ENCODE data around the gene CST7. TPM values are rescaled to one million over a fixed set of nuclear protein-coding genes. Genes with fewer than 3 reads are reported as not detected.

The CST7 gene
- total and polyA plus RNA-seq, 2 of the 13 experiments (the other 11 are each of a cell fraction or from before 2014, with no cell fraction given), result not detected

GRCh38 chr20:24992487-24993205, 43.6 kb downstream of the CST7 start, which contains the start of gene APMAP (continued):
- TF ChIP-seq IRF9 (CRISPR knock-in tag; IDR thresholded peaks at IDR 0.05; ENCODE audit: borderline replicate concordance) (peak; percentile 91), KDM2A (CRISPR knock-in tag; IDR thresholded peaks at IDR 0.05; ENCODE audit: borderline replicate concordance, low read depth) (peak; percentile 97), SYNCRIP (IDR thresholded peaks at IDR 0.05; ENCODE audit: insufficient read depth, low read depth, low read length) (no peak), TERF1 (CRISPR knock-in tag; IDR thresholded peaks at IDR 0.05) (peak; percentile 68; the same call in 1 of the 2 replicates), MBD4 (IDR thresholded peaks at IDR 0.05; ENCODE audit: borderline replicate concordance, low read length) (no peak), ZNF501 (CRISPR knock-in tag; IDR thresholded peaks at IDR 0.05) (peak; percentile 99), ZNF251 (CRISPR knock-in tag; IDR thresholded peaks at IDR 0.05) (peak; percentile 62; the same call in 1 of the 2 replicates), ZNF460 (CRISPR knock-in tag; IDR thresholded peaks at IDR 0.05; ENCODE audit: borderline replicate concordance) (no peak), EEA1 (CRISPR knock-in tag; IDR thresholded peaks at IDR 0.05; ENCODE audit: borderline replicate concordance) (peak; percentile 95; the same call in 1 of the 2 replicates), MBNL3 (CRISPR knock-in tag; conservative IDR thresholded peaks at IDR 0.05) (no peak), GLMP (CRISPR knock-in tag; IDR thresholded peaks at IDR 0.05; ENCODE audit: borderline replicate concordance) (no peak), ARID5B (CRISPR knock-in tag; IDR thresholded peaks at IDR 0.05) (peak; percentile 86), ZNF709 (CRISPR knock-in tag; IDR thresholded peaks at IDR 0.05) (peak; percentile 97), KLF16 (CRISPR knock-in tag; IDR thresholded peaks at IDR 0.05) (peak; percentile 96)

All from HepG2 (cell line).